ENCODE data around the gene COP1. TPM values are rescaled to one million over a fixed set of nuclear protein-coding genes. Genes with fewer than 3 reads are reported as not detected.

COP1 gene
- total RNA-seq, 1 donor from 2014 or later, result 76.3 TPM

GRCh38 chr1:176183618-176184017 lies 23.5 kb downstream of the COP1 start:
- DNase-seq (ENCODE audit: low spot score in 2 of 2), result no peak

GRCh38 chr1:176178316-176178715 lies 28.8 kb downstream of the COP1 start:
- DNase-seq (ENCODE audit: low spot score in 2 of 2), result no peak
- no peak for TF ChIP-seq CTCF (IDR thresholded peaks at IDR 0.05)
- Histone ChIP-seq H3K4me3 (no peak overlapping the region), H3K27me3 (no peaks in the 10 kb centered on the region), H3K9me3 (no peaks in the 10 kb centered on the region), H3K36me3 (peaks cover 4 to 11% of the 10 kb centered on the region in 2 donors), H3K4me1 (no peaks in the 10 kb centered on the region), H3K27ac (no peak overlapping the region)
- intact Hi-C loops (cut with DNase I), result no loop called here

More at GRCh38 chr1:176183618-176184017, 23.5 kb downstream of the COP1 start:
- Histone ChIP-seq H3K4me3 (no peak overlapping the region), H3K36me3 (peaks cover 0 to 10% of the 10 kb centered on the region in 2 donors), H3K9me3 (no peaks in the 10 kb centered on the region), H3K27me3 (no peaks in the 10 kb centered on the region), H3K4me1 (no peaks in the 10 kb centered on the region), H3K27ac (no peak overlapping the region)
- intact Hi-C loops (cut with DNase I), result no loop called here
- no peak for TF ChIP-seq CTCF (IDR thresholded peaks at IDR 0.05)

GRCh38 chr1:176177764-176178163 lies 29.3 kb downstream of the COP1 start:
- no peak for DNase-seq (ENCODE audit: low spot score in 2 of 2)
- no peak overlapping the region for H3K4me3 ChIP-seq
- TF ChIP-seq CTCF (IDR thresholded peaks at IDR 0.05), result no peak
- H3K27me3 ChIP-seq, result no peaks in the 10 kb centered on the region
- intact Hi-C loops (cut with DNase I), result no loop called here
- no peaks in the 10 kb centered on the region for H3K9me3 ChIP-seq
- no peak overlapping the region for H3K27ac ChIP-seq
- H3K4me1 ChIP-seq, result no peaks in the 10 kb centered on the region
- H3K36me3 ChIP-seq, result peaks cover 7 to 14% of the 10 kb centered on the region in 2 donors

- no peak overlapping the region for H3K27ac ChIP-seq
- peaks cover 9 to 23% of the 10 kb centered on the region in 2 donors for H3K36me3 ChIP-seq
- no peaks in the 10 kb centered on the region for H3K4me1 ChIP-seq
- DNase-seq (ENCODE audit: low spot score in 2 of 2), result no peak
- no peak for TF ChIP-seq CTCF (IDR thresholded peaks at IDR 0.05)
- intact Hi-C loops (cut with DNase I), result no loop called here
- no peak overlapping the region for H3K4me3 ChIP-seq
- H3K27me3 ChIP-seq, result no peaks in the 10 kb centered on the region
- no peaks in the 10 kb centered on the region for H3K9me3 ChIP-seq
Measured at GRCh38 chr1:176174108-176174507, 33.0 kb downstream of the COP1 start.

- no peak for DNase-seq (ENCODE audit: low spot score in 2 of 2)
- H3K36me3 ChIP-seq, result peaks cover 9 to 23% of the 10 kb centered on the region in 2 donors
- TF ChIP-seq CTCF (IDR thresholded peaks at IDR 0.05), result no peak
- no peaks in the 10 kb centered on the region for H3K9me3 ChIP-seq
- no peak overlapping the region for H3K27ac ChIP-seq
- H3K4me1 ChIP-seq, result no peaks in the 10 kb centered on the region
- intact Hi-C loops (cut with DNase I), result no loop called here
- no peak overlapping the region for H3K4me3 ChIP-seq
- H3K27me3 ChIP-seq, result no peaks in the 10 kb centered on the region
Measured at GRCh38 chr1:176172215-176172614, 34.9 kb downstream of the COP1 start.

- peaks cover 3 to 10% of the 10 kb centered on the region in 2 donors for H3K36me3 ChIP-seq
- H3K27me3 ChIP-seq, result no peaks in the 10 kb centered on the region
- intact Hi-C loops (cut with DNase I), result no loop called here
- no peaks in the 10 kb centered on the region for H3K4me1 ChIP-seq
- H3K9me3 ChIP-seq, result no peaks in the 10 kb centered on the region
- H3K27ac ChIP-seq, result no peak overlapping the region
- H3K4me3 ChIP-seq, result no peak overlapping the region
- no peak for TF ChIP-seq CTCF (IDR thresholded peaks at IDR 0.05)
- DNase-seq (ENCODE audit: low spot score in 2 of 2), result no peak
Measured at GRCh38 chr1:176167210-176167609, 39.9 kb downstream of the COP1 start.

Measured in ascending aorta (tissue), 2 donors.